Stimulated activated CD4-positive, alpha-beta T cell treated with anti-CD3 and anti-CD28 coated beads, Interleukin-12 subunit alpha, Interleukin-12 subunit beta, amount 100 ng/mL, for 48 hours (primary cell): ENCODE data around the gene ZNF416.
A peak's percentile ranks its signal among the peaks of the same experiment; 100 is the strongest.

Experiments
- DNase-seq, 3 donors: peaks; one replicate each; pipeline ENCODE4 v3.0.0-alpha.2; 2020; ENCODE audit warnings: low read depth in 2 of 3, low spot score in 1 of 3

The ZNF416 gene

GRCh38 chr19:57559404-57560025 is 19.2 kb downstream of the ZNF416 start, which contains the start of gene ZNF550:
TSS of gene ZNF550 (minus strand) at chr19:57559863. CDS start at chr19:57559682, 181 bp downstream.
- DNase-seq, result peak; percentile 75 to 85 (median 84)

- DNase-seq, result no peak
These were observed 19.7 kb downstream of the ZNF416 start for GRCh38 chr19:57559008-57559403.

- DNase-seq, result no peak
These were observed 20.2 kb downstream of the ZNF416 start for GRCh38 chr19:57558525-57558924.

GRCh38 chr19:57557659-57558058 is 21.1 kb downstream of the ZNF416 start:
- no peak for DNase-seq

- DNase-seq, result no peak
These were observed 26.3 kb downstream of the ZNF416 start for GRCh38 chr19:57552432-57552831.

GRCh38 chr19:57546513-57546912 is 32.2 kb downstream of the ZNF416 start:
- DNase-seq, result no peak

- DNase-seq, result no peak
These were observed 40.7 kb downstream of the ZNF416 start for GRCh38 chr19:57537953-57538547.

- DNase-seq, result peak; percentile 71 to 83 (median 83)
These were observed 51.4 kb downstream of the ZNF416 start, which contains the start of gene ZNF549 for GRCh38 chr19:57527136-57527881. TSS of gene ZNF549 (plus strand) at chr19:57527356. CDS start at chr19:57527574, 218 bp downstream.
